OCI-LY7 (cell line): ENCODE data around the gene HCRTR1.

Source experiments
- CTCF ChIP-seq: fragments of 200-600 bp; sonication (generic); conservative IDR thresholded peaks from 2 replicates; pipeline ENCODE4 v1.5.1; 2014; ENCODE audit warnings: mild to moderate bottlenecking, antibody characterized with exemption, low read length, moderate library complexity, mixed read lengths
- EZH2phosphoT487 ChIP-seq: fragments of 200-600 bp; sonication (generic); IDR thresholded peaks from 2 replicates; pipeline ENCODE4 v1.6.1; 2018; ENCODE audit warnings: low read depth, borderline replicate concordance, mild to moderate bottlenecking, mixed run types, antibody characterized with exemption, low read length, moderate library complexity, mixed read lengths

GRCh38 chr1:31570906-31571305 lies 46.6 kb upstream of the HCRTR1 start:
- no peak for TF ChIP-seq CTCF
- TF ChIP-seq EZH2phosphoT487, result no peak
